Left renal pelvis (tissue), 4 donors: ENCODE data around the gene FAAH. TPM values are rescaled to one million over a fixed set of nuclear protein-coding genes. Genes with fewer than 3 reads are reported as not detected.
"Not testable (repeated sequence)": the region's sequence is repeated elsewhere in the genome, so short reads cannot be mapped to it uniquely, and the experiment has no call there.

ENCODE experiments used
- DNase-seq, 4 donors: peaks; one replicate each; pipeline ENCODE4 v3.0.0-alpha.2; 2013; ENCODE audit warnings: low read depth in 4 of 4, low spot score in 3 of 4
- polyA plus RNA-seq, 4 donors: library from polyadenylated mRNA; unstranded; fragments of 120-200 nt; gene quantifications; one replicate each; pipeline ENCODE4 v1.2.1, GENCODE V29; 2013; ENCODE audit not compliant: insufficient read length in 4 of 4

The FAAH gene
- 10 to 100 TPM in 3 of 4 donors, 1 to 10 TPM in 1; 7.6 to 31.1 (median 21.0) TPM for polyA plus RNA-seq

DNA sequence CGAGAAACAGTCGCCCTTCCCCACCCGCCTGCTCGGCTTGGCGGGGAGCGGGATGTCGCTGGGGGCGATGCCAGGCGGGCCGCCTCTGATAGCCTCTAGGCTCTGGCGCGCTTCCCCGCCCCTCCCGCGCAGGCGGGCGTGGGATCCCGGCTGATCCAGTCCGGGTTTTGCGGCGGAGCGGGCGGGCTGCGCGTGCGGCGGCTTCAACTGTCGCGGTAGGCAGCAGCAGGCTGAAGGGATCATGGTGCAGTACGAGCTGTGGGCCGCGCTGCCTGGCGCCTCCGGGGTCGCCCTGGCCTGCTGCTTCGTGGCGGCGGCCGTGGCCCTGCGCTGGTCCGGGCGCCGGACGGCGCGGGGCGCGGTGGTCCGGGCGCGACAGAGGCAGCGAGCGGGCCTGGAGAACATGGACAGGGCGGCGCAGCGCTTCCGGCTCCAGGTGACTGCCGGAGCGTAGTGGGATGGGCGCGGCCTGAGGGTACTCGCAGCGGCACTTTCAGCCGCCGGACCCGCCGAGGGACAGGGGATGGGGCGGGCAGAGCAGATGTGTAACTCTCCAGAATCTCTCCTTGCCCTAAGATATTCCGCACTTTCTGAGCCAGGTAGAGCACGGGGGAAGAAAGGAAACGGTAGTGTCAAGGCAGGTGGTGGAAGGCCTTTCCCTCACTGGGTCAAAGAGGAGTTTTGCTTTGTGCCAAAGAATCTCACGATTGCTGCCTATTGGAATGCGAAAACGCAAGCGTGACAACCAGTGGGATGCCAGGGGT lies at the start of gene FAAH:
Gene FAAH (plus strand): TSS at position 210 of the 764 bp plus-strand sequence. CDS start 32 bp downstream, at position 242.
- peak in 1 of 4 donors; percentile 34 for DNase-seq

DNA sequence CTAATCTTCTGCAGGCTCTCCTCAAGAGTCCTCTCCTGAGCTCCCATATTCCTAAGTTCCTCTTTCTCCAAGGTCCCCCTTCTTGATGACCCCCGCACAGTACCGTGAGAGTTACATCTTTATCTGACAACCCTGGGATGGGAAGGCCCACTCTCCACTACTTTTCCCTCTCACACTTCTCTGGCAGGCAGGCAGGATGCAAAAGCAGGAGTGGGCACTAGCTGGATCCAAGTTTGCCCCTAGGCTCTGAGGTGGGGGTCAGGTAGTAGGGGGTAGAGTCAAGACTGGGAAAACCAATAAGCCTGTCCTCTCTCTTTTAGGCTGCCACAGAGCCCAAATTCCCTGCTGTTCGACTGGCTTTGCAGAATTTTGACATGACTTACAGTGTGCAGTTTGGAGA lies 49.6 kb upstream of the FAAH start:
- DNase-seq: no peak

DNA sequence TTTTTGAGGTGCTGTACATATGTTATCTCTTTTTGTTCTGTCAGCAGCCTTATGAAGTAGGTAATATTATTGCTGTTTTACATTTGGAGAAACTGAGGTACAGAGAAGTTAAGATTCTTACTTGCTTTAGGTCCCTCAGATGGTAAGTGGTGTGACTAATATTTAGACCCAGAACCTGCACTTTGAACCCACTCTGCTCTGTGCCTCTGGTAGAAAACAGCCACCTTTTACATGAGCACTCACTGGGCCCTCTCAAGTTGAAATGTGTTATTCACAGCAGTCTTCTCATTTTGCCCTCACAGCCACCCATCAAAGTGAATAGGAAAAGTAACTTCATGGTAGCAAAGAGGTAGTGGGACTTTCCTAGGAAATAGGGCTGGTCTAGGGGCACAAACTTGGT lies 48.8 kb upstream of the FAAH start:
- DNase-seq: no peak

DNA sequence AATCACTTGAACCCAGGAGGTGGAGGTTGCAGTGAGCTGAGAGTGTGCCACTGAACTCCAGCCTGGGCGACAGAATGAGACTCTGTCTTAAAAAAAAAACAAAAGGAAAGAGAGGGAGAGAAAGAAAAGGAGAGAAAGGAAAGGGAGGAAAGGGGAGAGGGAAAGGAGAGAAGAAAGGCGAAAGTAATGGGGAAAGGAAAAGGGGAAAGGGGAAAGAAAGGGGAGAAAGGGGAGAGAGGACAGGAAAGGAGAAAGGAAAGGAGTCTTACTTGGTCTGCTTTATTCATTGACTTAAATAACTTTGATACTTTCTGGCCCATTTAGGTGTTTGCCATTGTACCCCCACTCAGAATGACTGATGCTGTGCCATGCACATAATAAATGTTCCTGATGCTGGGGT lies 41.8 kb upstream of the FAAH start:
- no peak for DNase-seq

DNA sequence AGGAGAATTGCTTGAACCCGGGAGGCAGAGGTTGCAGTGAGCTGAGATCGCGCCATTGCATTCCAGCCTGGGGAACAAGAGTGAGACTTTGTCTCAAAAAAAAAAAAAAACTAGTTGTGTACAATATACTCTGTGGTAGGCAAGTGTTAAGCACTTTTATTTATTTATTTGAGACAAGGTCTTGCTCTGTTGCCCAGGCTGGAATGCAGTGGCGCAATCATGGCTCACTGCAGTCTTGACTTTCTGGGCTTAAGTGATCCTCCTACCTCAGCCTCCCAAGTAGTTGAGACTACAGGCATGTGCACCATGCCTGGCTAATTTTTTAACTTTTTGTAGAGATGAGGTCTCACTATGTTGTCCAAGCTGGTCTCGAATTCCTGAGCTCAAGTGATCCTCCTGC lies 38.2 kb upstream of the FAAH start:
- DNase-seq: not testable (repeated sequence)

DNA sequence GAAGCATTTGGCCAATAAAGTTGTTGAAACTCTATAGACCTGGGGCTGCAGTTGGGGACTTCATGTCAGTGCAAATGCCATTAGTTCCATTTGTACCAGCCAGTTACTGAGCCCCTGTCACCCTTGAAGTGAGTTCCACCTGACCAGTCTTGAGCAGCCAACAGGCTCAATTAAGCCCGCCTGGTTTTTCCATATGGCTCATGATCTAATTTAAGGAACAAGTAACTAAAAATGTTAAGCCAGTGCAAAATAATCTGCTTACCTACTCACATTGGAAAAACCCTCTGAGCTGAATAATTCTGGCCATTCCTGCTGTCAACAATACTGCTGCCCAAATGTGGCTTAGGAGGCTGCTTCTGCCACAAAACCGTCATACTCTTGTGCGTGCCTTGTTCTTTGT lies 32.0 kb upstream of the FAAH start:
- no peak for DNase-seq

DNA sequence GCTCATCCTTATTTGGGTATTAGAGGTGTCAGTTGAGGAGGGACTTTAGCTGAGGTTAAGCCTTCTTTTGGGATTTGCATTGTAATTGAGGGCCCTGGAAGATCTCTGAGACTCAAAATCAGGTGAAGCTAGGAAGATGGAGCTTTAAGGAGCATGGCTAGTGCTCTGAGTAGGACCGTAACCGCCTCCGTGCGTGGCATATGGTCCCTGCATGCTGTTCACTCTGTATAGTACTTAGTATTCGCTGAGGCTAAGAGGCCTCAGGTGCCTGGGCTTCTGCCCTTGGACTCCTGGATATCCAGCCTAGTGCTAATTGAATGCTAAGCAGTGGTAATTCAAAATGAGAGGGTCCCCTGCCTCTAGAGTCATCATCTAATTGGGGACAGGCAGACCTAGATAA lies 31.0 kb upstream of the FAAH start:
- no peak for DNase-seq

DNA sequence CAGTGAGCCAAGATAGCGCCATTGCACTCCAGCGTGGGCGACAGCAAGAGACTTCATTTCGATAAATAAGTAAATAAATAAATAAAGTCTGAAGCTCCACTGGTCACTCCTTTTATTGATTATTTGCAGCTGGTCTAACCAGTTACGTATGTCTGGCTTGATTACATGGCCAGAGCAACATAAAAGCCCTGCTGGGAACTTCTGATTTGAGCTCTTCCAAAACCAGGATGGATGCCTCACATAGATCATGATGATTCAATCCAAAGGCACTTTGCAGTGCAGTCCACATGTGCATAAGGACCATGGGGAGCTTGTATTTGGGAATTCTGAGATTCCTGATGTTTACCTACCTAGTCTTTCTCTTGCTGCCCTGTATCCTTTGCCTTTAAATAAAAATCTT lies 29.5 kb upstream of the FAAH start:
- no peak for DNase-seq

DNA sequence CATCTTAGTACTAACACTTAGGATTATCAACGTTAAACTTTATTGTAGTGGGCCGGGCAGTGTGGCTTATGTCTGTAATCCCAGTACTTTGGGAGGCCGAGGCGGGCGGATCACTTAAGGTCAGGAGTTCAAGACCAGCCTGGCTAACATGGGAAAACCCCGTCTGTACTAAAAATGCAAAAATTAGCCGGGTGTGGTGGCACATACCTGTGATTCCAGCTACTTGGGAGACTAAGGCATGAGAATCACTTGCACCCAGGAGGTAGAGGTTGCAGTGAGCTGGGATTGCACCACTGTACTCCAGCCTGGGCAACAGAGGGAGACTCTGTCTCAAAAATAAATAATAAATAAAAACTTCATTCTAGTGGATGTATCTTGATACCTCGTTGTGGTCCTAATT lies 28.3 kb upstream of the FAAH start:
- DNase-seq: not testable (repeated sequence)

DNA sequence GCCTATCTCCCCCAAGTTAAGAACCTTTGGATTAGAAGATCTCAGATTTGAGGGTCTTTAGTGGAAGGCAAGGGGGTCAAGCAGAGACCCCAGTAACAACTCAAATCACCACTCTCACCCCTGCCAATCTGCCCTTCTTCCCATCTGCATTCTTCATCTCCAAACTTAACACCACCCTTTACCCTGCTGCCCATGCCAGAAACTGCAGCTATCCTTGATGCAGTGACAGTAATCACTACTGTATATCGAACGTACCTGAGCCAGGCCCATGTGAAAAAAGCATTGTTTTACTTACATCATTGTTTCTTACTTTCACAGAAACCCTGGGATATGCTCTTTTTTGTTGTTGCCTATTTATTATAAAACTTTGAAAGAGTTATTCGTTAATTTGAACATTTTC lies 27.0 kb upstream of the FAAH start:
- no peak for DNase-seq

DNA sequence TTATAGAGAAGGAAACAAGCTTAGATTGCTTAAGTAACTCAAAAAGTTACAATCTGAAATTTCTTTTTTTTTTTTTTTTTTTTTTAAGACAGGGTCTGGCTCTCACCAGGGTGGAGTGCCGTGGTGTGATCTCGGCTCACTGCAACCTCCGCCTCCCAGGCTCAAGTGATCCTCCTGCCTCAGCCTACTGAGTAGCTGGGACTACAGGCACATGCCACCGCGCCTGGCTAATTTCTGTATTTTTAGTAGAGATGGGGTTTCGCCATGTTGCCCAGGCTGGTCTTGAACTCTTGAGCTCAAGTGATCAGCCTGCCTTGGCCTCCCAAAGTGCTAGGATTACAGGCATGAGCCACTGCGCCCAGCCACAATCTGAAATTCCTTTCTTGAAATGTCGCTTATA lies 26.4 kb upstream of the FAAH start:
- DNase-seq: not testable (repeated sequence)

DNA sequence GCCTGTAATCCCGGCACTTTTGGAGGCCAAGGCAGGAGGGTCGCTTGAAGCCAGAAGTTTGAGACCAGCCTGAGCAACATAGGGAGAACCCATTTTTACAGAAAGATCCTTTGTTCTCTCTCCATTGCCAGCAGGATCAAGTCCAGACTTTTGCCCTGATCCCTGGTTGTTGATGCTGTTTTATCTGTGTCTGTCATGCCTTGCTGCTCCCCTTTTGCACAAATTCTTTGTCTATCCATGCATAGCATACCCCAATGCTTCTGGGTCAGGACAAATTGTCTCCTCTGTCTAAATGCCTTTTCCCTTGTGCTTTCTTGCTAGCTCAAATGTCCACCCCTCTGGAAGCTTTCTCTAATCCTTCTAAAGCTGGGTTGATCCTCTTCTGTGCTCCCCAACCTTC lies 25.3 kb upstream of the FAAH start:
- peak in 1 of 4 donors; percentile 21 for DNase-seq

DNA sequence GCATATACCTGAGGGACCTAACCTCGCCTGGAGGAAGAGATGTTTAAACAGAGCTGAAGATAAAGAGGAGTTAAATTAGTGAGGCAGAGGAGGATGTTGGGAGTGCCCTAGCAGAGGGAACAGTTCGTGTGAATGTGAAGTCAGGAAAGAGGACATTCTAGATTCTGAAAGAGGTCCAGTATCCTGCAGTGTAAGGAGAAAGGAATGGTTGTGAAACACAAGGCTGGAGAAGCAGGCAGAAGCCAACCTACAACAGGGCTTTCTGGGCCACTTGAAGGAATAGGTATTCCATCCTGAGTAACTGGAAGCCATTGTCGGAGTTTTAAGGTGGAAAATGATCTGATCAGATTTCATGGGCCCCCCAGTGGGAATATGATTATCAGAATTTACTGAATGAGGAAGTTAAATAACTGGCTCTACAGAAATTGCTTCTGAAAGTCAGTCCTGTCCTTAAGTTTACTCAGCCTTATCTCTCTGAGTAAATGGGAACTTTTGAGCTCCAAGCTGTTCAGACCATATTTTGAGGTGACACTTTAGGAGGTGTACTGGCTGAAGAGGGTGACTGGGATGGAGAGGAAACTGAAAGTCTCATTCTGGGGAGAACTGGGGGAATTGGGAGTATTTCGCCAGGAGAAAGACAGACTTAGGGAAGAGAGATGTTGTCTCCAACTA lies 24.4 kb upstream of the FAAH start:
- DNase-seq: no peak

DNA sequence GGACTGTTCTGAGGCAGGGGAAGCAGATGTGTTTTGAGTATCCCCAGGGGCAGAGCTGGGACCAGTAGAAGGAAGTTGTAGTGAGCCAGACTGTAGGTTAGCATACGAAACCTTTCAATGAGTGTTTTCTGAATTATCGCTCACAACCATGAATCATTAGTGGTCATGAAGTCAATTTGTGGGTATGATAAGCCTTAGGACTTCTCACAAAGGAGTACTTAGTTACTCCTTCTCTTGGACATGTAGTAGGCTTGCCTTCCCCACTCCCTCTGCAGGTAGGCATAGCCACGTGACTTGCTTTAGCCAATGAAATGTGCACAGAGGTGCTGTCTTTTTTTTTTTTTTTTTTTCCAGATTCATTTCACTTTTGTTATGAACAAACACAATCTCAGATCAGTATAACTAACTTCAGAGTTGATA lies 23.9 kb upstream of the FAAH start:
- no peak for DNase-seq

DNA sequence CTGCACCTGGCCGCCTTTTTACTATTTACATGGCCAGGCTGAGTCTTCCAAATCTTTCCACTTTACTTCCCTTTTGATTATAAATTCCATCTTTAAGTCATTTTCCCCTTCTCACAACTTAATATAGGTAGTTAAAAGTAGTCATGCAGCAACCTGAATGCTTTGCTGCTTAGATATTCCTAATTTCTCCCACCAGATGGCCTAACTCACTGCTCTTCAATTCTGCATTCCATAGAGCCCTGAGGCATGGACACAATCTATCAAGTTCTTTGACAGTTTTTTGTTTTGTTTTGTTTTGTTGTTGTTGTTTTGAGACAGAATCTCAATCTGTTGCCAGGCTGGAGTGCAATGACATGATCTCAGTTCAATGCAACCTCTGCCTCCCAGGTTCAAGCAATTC lies 21.7 kb upstream of the FAAH start:
- DNase-seq: no peak

DNA sequence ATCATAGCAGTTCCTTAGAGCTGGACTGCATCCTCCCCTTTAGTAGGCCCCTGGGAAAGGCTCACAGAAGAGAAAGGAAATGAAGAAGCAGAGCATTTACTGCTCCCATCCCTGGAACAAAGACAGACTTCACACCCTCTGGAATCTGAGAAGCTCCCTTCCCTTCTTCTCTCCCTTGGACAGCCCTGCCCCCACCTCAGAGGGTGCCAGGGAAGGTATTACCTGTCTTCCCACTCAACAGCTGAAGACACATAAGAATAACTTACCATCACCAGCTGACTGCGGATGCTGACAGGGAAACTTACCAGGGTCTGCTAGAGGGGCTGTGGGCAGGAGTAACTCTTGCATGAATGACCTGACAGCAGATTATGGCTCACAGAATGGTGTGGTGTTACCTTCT lies 14.1 kb upstream of the FAAH start:
- DNase-seq: peak in 1 of 4 donors; percentile 21

DNA sequence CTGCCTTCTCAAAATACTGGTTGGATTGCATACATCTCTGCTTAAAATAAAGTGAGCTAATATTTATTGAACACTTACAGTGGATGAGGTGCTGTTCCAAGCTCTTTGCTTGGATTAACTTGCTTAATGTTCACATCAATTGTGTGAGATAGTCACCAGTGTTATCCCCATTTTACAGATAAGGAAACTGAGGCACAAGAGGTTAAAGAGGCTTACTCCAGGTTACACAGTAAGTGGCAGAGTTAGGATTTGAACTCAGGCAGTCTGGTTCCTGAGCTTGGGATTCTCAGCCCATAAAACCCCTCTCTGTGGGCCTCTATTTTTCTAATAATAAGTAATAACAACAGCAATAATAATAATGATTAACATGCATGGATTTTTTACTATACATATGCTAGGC lies 13.6 kb upstream of the FAAH start:
- DNase-seq: no peak

DNA sequence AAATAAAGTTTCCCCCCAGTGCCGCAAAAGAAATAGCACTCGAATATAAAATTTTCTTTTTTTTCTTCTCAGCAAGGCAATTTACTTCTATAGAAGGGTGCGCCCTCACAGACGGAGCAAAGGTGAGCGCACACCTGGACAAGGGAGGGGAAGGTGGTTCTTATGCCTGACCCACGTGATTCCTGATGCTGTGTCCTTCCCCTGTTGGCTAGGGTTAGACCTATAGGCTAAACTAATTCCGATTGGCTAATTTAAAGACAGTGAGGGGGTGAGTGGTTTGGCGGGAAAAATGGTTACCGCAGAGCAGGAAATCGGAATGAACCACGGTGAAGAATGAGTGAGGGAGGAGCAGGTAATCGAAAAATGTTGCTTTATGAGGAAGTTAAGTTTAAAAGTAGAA lies 607 bp upstream of the FAAH start:
- DNase-seq: no peak

DNA sequence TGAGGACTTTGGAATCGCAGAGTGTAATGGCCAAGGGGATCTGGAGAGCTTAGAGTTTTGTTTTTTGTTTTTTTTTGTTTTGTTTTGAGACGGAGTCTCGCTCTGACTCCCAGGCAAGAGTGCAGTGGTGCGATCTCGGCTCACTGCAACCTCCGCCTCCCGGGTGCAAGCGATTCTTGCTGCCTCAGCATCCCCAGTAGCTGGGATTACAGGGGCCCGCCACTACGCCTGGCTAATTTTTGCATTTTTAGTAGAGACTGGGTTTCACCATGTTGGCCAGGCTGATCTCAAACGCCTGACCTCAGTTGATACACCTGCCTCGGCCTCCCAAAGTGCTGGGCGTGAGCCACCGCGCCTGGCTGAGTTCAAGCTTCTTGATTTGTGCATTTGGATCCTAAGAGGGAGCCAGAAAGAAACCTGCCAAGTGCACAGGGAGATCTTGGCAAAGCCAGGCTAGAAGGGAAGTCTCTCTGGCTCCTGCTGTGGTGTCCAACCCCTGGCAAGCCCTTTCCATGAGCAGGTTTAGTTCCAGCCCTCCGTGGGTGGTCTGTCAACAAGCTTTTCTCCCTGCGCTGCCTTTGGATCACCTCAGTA lies 852 bp downstream of the FAAH start:
- no peak for DNase-seq

DNA sequence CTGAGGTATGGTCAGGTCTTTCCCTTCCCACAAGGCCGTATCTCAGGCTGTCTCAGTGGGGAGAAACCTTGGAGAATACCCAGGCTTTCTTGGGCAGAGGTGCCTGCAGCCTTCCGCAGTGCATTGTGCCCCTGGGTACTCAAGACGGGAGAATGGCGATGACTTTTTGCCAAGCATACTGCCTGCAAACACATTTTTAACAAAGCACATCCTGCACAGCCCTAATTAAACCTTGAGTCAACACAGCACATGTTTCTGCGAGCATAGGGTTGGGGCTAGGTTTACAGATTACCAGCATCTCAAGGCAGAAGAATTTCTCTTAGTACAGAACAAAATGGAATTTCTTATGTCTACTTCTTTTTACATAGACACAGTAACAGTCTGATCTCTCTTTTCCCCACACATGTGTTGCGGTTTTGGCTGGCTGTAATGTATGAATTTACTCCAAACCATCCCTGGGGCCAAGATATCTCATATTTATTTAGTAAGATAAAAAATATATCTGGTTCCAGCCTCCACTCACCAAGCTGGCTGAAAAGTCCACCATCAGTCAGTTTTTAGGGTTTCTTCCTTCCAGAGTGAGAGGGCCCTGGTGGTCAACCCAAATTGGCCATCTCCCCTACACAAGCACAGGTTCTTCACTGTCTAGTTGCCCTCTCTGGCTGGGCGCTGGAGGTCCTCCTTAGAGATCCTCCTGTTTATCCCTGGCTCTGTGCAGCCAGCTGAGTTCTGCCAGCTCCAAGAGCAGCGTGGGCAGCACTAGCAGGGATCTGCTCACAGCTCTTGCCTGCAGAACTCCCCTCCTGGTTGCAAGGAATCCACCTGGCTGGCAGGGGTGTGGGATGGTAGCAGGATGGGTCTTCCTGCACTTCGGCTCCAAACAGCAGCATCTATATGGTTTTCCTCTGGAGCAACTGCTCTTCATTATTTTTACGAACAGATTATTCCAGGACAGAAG lies 2.6 kb downstream of the FAAH start:
- DNase-seq: no peak

DNA sequence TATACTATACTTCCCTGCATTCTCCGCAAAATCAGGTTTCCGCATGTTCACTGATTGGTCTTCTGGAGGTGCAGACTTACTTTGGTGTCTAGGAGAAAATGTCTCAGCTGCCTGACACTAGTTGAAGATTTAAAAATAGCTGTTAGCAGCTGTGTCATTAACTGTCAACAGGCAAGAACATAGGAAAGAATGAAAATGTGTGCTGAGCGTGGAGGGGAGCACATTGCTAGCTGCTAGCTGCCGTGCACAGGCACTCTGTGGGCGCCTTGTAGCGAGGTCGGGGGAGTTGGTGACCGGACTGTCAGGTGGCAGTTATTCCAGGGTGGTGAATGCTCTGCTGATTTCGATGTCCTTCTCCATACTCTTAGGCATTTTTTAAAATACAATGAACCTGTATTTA lies 5.2 kb downstream of the FAAH start:
- no peak for DNase-seq
